Nephron (organoid): ENCODE measurements around the gene SPX.

ENCODE experiments used
- H3K27ac Mint-ChIP-seq, 3 experiments: 2 replicates each; pipeline ENCODE4 v1.8.0; 2020; ENCODE audit warnings: mixed read lengths in 3 of 3, mild to moderate bottlenecking in 2 of 3, moderate library complexity in 1 of 3
- H3K27me3 Mint-ChIP-seq: 2 replicates; pipeline ENCODE4 v1.8.0; 2021; ENCODE audit warnings: low read depth, mild to moderate bottlenecking, moderate library complexity, mixed read lengths
- H3K36me3 Mint-ChIP-seq: 2 replicates; pipeline ENCODE4 v1.8.0; 2020; ENCODE audit warnings: low read depth, mixed read lengths
- H3K4me1 Mint-ChIP-seq: 2 replicates; pipeline ENCODE4 v1.8.0; 2020; ENCODE audit warnings: mixed read lengths
- H3K4me3 Mint-ChIP-seq, 3 experiments: 2 replicates each; pipeline ENCODE4 v1.8.0; 2020; ENCODE audit warnings: mild to moderate bottlenecking in 3 of 3, mixed read lengths in 3 of 3, moderate library complexity in 2 of 3
- H3K9me3 Mint-ChIP-seq: 2 replicates; pipeline ENCODE4 v1.8.0; 2020; ENCODE audit warnings: mixed read lengths
- TF ChIP-seq, protein P1 (sequence below), 3 experiments: fragments of 200-600 bp; sonication (generic); IDR thresholded peaks; one replicate each; pipeline ENCODE4 v1.5.0; 2021; ENCODE audit warnings: antibody characterized with exemption in 3 of 3; ENCODE audit not compliant: unreplicated experiment in 3 of 3

Gene SPX

GRCh38 chr12:21568115-21568514, 42.0 kb downstream of the SPX start:
- H3K4me3 Mint-ChIP-seq = no peak overlapping the region
- H3K27ac Mint-ChIP-seq = no peak overlapping the region
- no peaks in the 10 kb centered on the region for H3K27me3 Mint-ChIP-seq
- H3K9me3 Mint-ChIP-seq = no peaks in the 10 kb centered on the region
- TF ChIP-seq, protein P1, sequence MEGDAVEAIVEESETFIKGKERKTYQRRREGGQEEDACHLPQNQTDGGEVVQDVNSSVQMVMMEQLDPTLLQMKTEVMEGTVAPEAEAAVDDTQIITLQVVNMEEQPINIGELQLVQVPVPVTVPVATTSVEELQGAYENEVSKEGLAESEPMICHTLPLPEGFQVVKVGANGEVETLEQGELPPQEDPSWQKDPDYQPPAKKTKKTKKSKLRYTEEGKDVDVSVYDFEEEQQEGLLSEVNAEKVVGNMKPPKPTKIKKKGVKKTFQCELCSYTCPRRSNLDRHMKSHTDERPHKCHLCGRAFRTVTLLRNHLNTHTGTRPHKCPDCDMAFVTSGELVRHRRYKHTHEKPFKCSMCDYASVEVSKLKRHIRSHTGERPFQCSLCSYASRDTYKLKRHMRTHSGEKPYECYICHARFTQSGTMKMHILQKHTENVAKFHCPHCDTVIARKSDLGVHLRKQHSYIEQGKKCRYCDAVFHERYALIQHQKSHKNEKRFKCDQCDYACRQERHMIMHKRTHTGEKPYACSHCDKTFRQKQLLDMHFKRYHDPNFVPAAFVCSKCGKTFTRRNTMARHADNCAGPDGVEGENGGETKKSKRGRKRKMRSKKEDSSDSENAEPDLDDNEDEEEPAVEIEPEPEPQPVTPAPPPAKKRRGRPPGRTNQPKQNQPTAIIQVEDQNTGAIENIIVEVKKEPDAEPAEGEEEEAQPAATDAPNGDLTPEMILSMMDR (IDR thresholded peaks at IDR 0.05; ENCODE audit: unreplicated experiment in 3 of 3) = no peak
- no peaks in the 10 kb centered on the region for H3K36me3 Mint-ChIP-seq
- peaks cover 7% of the 10 kb centered on the region for H3K4me1 Mint-ChIP-seq

GRCh38 chr12:21571046-21571445, 45.0 kb downstream of the SPX start:
- H3K4me3 Mint-ChIP-seq = no peak overlapping the region
- TF ChIP-seq, protein P1 (IDR thresholded peaks at IDR 0.05; ENCODE audit: unreplicated experiment in 3 of 3) = no peak
- H3K36me3 Mint-ChIP-seq = no peaks in the 10 kb centered on the region
- H3K27me3 Mint-ChIP-seq = no peaks in the 10 kb centered on the region
- H3K27ac Mint-ChIP-seq = no peak overlapping the region
- H3K9me3 Mint-ChIP-seq = no peaks in the 10 kb centered on the region
- peaks cover 7% of the 10 kb centered on the region for H3K4me1 Mint-ChIP-seq

DNA sequence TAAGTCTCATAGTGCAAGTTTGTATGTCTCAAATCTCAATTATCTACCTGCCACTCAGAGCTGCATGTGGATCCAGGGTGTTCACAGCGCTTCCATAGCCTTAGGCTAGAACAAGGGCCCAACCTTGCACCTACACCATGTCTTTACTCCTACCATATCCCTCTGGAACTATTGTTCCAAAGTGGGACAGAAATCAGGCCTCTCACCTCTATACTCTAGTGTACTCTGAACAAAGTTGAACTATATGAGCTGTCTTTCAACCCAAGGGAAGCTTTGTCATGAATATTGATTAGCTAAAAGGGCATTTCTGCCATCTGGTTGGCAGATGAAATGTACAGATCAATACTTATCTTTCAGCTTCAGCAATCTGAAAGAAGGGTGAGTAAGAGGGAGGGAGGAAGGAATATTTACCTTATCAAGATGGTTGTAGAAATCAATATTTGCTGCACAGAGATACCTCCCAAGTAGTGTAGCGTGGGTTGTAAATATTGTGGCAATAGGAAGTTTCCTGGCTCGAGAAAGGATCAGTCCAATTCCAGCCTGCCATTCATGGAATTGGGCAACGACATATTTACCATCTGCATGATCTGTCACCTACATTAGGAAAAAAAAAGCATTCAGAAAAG, 47.8 kb downstream of the SPX start:
- Mint-ChIP-seq H3K4me3 (no peak overlapping the region), H3K9me3 (no peaks in the 10 kb centered on the region), H3K4me1 (peaks cover 7% of the 10 kb centered on the region), H3K27me3 (no peaks in the 10 kb centered on the region), H3K27ac (no peak overlapping the region), H3K36me3 (no peaks in the 10 kb centered on the region)
- TF ChIP-seq, protein P1 (IDR thresholded peaks at IDR 0.05; ENCODE audit: unreplicated experiment in 3 of 3) = no peak

- H3K36me3 Mint-ChIP-seq = no peaks in the 10 kb centered on the region
- no peak overlapping the region for H3K4me3 Mint-ChIP-seq
- no peaks in the 10 kb centered on the region for H3K4me1 Mint-ChIP-seq
- no peaks in the 10 kb centered on the region for H3K27me3 Mint-ChIP-seq
- H3K27ac Mint-ChIP-seq = no peak overlapping the region
- H3K9me3 Mint-ChIP-seq = no peaks in the 10 kb centered on the region
- TF ChIP-seq, protein P1 (IDR thresholded peaks at IDR 0.05; ENCODE audit: unreplicated experiment in 3 of 3) = no peak
Measured at GRCh38 chr12:21576431-21576830, 50.3 kb downstream of the SPX start.

- TF ChIP-seq, protein P1 (IDR thresholded peaks at IDR 0.05; ENCODE audit: unreplicated experiment in 3 of 3) = no peak
- H3K4me1 Mint-ChIP-seq = no peaks in the 10 kb centered on the region
- no peak overlapping the region for H3K4me3 Mint-ChIP-seq
- no peaks in the 10 kb centered on the region for H3K36me3 Mint-ChIP-seq
- no peaks in the 10 kb centered on the region for H3K9me3 Mint-ChIP-seq
- H3K27ac Mint-ChIP-seq = no peak overlapping the region
- no peaks in the 10 kb centered on the region for H3K27me3 Mint-ChIP-seq
Measured at GRCh38 chr12:21577516-21577915, 51.4 kb downstream of the SPX start.

DNA sequence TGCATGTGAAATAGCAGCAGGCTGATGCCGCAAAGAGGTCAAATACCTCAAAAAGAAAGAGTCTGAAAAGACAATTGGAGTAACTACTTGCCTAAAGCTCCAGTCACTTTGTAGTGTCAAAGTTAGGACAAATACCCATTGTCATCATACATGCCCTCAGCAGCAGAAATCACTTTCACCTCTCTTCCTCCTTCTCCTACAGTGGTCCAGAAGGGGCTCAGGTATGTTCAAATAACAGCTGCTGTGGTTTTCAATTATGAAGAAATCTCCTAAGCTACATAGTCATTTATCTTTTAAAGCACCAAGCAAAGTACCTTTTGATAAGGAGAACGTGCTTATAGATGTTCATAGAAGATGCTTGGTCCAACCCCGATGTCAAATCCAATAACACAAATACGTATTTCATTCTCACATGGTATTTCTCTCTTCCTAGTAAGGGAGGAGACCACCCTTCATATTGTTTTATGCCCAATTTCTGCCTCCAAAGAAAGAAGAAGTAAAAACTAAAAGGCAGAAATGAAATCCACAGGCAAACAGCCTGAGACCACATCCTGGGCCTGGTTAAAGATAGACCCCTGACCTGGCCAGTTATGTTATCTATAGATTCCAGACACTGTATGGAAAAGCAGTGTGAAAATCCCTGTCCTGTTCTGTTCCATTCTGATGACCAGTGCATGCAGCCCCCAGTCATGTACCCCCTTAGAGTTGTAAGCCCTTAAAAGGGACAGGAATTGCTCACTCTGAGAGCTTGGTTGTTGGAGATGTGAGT, 54.8 kb downstream of the SPX start:
- Mint-ChIP-seq H3K4me3 (no peak overlapping the region), H3K27me3 (no peaks in the 10 kb centered on the region), H3K36me3 (no peaks in the 10 kb centered on the region), H3K9me3 (no peaks in the 10 kb centered on the region), H3K27ac (no peak overlapping the region), H3K4me1 (no peaks in the 10 kb centered on the region)
- TF ChIP-seq, protein P1 (IDR thresholded peaks at IDR 0.05; ENCODE audit: unreplicated experiment in 3 of 3) = no peak
